ENCODE measurements around the gene ZNF471. TPM values are rescaled to one million over a fixed set of nuclear protein-coding genes. Genes with fewer than 3 reads are reported as not detected.

Gene ZNF471
- total RNA-seq, 1 donor, result 2.5 TPM

DNA sequence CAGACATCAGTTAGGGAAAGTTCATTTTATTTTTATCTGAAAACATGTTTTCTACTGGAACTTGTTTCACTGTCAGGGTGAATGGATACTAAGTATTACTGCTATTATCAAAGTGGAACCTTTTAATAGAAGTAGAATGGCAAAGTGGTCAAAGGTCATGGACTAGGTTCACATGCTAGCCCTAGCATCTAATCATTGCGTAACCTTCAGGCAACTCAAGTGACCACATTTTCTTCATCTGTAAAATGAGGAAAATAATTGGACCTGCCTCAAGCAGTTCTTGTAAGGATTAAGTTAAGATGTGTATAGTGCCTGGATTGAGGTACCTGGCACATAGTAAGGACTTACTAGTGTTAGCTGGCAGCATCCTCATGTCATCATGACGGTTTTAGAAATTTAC, 36.1 kb downstream of the ZNF471 start:
- no peak for DNase-seq (ENCODE audit: low read depth)
- H3K4me3 ChIP-seq (ENCODE audit: low read depth, low read length), result no peak overlapping the region
- TF ChIP-seq CTCF (IDR thresholded peaks at IDR 0.05; ENCODE audit: insufficient read depth, low read length), result no peak

- no peak for TF ChIP-seq CTCF (IDR thresholded peaks at IDR 0.05; ENCODE audit: insufficient read depth, low read length)
- H3K4me3 ChIP-seq (ENCODE audit: low read depth, low read length), result no peak overlapping the region
- no peak for DNase-seq (ENCODE audit: low read depth)
Measured at GRCh38 chr19:56547535-56547934, 39.9 kb downstream of the ZNF471 start.

- TF ChIP-seq CTCF (IDR thresholded peaks at IDR 0.05; ENCODE audit: insufficient read depth, low read length), result no peak
- DNase-seq (ENCODE audit: low read depth), result no peak
Measured at GRCh38 chr19:56554272-56554869, 46.7 kb downstream of the ZNF471 start.

GRCh38 chr19:56562766-56563165, 55.1 kb downstream of the ZNF471 start:
- DNase-seq (ENCODE audit: low read depth), result no peak
- no peak overlapping the region for H3K4me3 ChIP-seq (ENCODE audit: low read depth, low read length)
- no peak for TF ChIP-seq CTCF (IDR thresholded peaks at IDR 0.05; ENCODE audit: insufficient read depth, low read length)

More at GRCh38 chr19:56554272-56554869, 46.7 kb downstream of the ZNF471 start:
- no peak overlapping the region for H3K4me3 ChIP-seq (ENCODE audit: low read depth, low read length)

- peak overlapping the region; percentile 99 for H3K4me3 ChIP-seq (ENCODE audit: low read depth, low read length)
- no peak for TF ChIP-seq CTCF (IDR thresholded peaks at IDR 0.05; ENCODE audit: insufficient read depth, low read length)
- no peak for DNase-seq (ENCODE audit: low read depth)
Measured at GRCh38 chr19:56566904-56567273, 59.2 kb downstream of the ZNF471 start.

- peak within 1 kb of the TSS; percentile 99 for H3K4me3 ChIP-seq (ENCODE audit: low read depth, low read length)
- DNase-seq (ENCODE audit: low read depth), result peak; percentile 89
- TF ChIP-seq CTCF (IDR thresholded peaks at IDR 0.05; ENCODE audit: insufficient read depth, low read length), result peak; percentile 1
Measured at GRCh38 chr19:56567274-56568120, 59.8 kb downstream of the ZNF471 start, which contains the start of gene ZNF470. Gene ZNF470 (plus strand): TSS chr19:56567468. CDS start chr19:56570312, 2,844 bp downstream.
